ENCODE results near the gene WIPI1. TPM values are rescaled to one million over a fixed set of nuclear protein-coding genes. Genes with fewer than 3 reads are reported as not detected.

The WIPI1 gene
- total RNA-seq, 1 donor from 2014 or later = 252 TPM

DNA sequence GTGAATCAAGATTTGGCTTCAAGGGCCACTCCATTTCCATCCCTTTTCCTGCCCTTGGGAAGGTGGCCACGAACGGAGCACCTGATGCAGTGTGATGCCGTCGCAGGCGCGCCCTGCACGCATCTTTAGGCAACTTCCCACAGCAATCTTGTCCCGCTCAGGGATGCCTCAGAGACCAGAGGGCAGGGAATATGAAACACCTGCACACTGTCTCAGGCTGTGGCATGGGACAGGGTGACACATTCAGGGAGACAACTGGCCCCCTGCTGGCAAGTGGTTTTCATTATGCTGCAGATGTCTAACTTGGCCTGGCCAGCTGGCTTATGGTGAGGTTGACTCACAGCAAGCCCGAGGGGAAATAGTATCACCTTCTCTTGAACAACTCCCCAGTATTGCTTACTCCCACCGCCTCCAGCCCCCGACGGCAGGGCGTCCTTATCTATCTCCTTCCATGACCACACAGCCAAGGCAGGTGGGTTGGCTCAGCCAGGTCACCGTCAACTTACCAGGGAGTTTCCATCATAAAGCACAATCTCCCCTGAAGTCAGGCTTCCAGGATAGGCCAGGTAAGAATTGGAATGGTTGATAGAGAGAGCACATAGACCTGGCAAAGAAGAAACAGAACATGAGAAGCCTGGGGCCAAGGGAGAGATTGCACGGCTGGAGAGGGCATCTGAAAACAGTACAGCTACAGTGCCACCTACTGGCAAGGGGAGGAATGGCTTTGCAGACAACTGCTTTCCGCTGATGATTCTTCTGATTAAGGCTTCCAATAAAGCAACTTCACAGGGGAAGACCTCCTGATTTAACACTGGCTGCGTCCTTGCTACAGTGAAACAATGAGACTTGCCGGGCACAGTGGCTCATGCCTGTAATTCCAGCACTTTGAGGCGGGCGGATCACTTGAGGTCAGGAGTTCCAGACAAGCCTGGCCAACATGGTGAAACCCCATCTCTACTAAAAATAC is 21.1 kb downstream of the WIPI1 start:
- Mint-ChIP-seq H3K27me3 (ENCODE audit: unreplicated experiment) (peaks cover 5% of the 10 kb centered on the region), H3K4me1 (ENCODE audit: low read depth, unreplicated experiment) (peaks cover 19% of the 10 kb centered on the region), H3K36me3 (ENCODE audit: unreplicated experiment) (no peaks in the 10 kb centered on the region), H3K4me3 (ENCODE audit: unreplicated experiment) (peak overlapping the region; percentile 55), H3K27ac (ENCODE audit: unreplicated experiment) (peak overlapping the region; percentile 92), H3K9me3 (ENCODE audit: unreplicated experiment) (peaks cover 4% of the 10 kb centered on the region)
- DNase-seq = peak; percentile 84
- TF ChIP-seq, protein P1, sequence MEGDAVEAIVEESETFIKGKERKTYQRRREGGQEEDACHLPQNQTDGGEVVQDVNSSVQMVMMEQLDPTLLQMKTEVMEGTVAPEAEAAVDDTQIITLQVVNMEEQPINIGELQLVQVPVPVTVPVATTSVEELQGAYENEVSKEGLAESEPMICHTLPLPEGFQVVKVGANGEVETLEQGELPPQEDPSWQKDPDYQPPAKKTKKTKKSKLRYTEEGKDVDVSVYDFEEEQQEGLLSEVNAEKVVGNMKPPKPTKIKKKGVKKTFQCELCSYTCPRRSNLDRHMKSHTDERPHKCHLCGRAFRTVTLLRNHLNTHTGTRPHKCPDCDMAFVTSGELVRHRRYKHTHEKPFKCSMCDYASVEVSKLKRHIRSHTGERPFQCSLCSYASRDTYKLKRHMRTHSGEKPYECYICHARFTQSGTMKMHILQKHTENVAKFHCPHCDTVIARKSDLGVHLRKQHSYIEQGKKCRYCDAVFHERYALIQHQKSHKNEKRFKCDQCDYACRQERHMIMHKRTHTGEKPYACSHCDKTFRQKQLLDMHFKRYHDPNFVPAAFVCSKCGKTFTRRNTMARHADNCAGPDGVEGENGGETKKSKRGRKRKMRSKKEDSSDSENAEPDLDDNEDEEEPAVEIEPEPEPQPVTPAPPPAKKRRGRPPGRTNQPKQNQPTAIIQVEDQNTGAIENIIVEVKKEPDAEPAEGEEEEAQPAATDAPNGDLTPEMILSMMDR (IDR thresholded peaks at IDR 0.05; ENCODE audit: partially characterized antibody, unreplicated experiment) = peak; percentile 89

DNA sequence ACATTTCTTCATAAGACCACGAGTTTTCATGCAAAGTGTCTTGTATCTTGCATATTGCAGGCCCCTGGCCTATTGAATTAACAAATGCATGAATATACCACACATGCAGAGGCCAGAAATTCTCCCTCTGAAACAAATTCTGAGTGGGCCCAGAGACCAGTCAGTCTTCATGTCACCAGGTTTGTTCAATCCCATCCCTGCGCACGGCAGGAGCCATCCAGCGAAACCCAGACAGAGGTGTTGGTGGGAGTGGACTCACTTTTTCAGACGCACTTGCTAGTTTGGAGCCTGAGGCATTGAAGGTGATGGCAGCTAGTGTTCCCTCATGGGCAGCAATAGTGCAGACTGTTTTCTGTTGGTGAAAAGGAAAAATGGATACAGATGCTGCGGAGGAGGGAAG is 21.9 kb downstream of the WIPI1 start:
- Mint-ChIP-seq H3K27ac (ENCODE audit: unreplicated experiment) (no peak overlapping the region), H3K4me3 (ENCODE audit: unreplicated experiment) (no peak overlapping the region), H3K36me3 (ENCODE audit: unreplicated experiment) (no peaks in the 10 kb centered on the region), H3K27me3 (ENCODE audit: unreplicated experiment) (peaks cover 7% of the 10 kb centered on the region), H3K9me3 (ENCODE audit: unreplicated experiment) (peaks cover 4% of the 10 kb centered on the region), H3K4me1 (ENCODE audit: low read depth, unreplicated experiment) (peaks cover 14% of the 10 kb centered on the region)
- TF ChIP-seq, protein P1 (IDR thresholded peaks at IDR 0.05; ENCODE audit: partially characterized antibody, unreplicated experiment) = no peak
- no peak for DNase-seq

GRCh38 chr17:68433911-68434508 is 23.3 kb downstream of the WIPI1 start:
- Mint-ChIP-seq H3K27ac (ENCODE audit: unreplicated experiment) (peak overlapping the region; percentile 22), H3K4me3 (ENCODE audit: unreplicated experiment) (no peak overlapping the region), H3K36me3 (ENCODE audit: unreplicated experiment) (no peaks in the 10 kb centered on the region), H3K4me1 (ENCODE audit: low read depth, unreplicated experiment) (peaks cover 14% of the 10 kb centered on the region), H3K27me3 (ENCODE audit: unreplicated experiment) (peaks cover 7% of the 10 kb centered on the region), H3K9me3 (ENCODE audit: unreplicated experiment) (peaks cover 4% of the 10 kb centered on the region)
- TF ChIP-seq, protein P1 (IDR thresholded peaks at IDR 0.05; ENCODE audit: partially characterized antibody, unreplicated experiment) = no peak
- DNase-seq = no peak

- H3K4me1 Mint-ChIP-seq (ENCODE audit: low read depth, unreplicated experiment) = peaks cover 14% of the 10 kb centered on the region
- peaks cover 4% of the 10 kb centered on the region for H3K9me3 Mint-ChIP-seq (ENCODE audit: unreplicated experiment)
- H3K4me3 Mint-ChIP-seq (ENCODE audit: unreplicated experiment) = no peak overlapping the region
- no peaks in the 10 kb centered on the region for H3K36me3 Mint-ChIP-seq (ENCODE audit: unreplicated experiment)
- TF ChIP-seq, protein P1 (IDR thresholded peaks at IDR 0.05; ENCODE audit: partially characterized antibody, unreplicated experiment) = no peak
- H3K27ac Mint-ChIP-seq (ENCODE audit: unreplicated experiment) = no peak overlapping the region
- no peak for DNase-seq
- peaks cover 7% of the 10 kb centered on the region for H3K27me3 Mint-ChIP-seq (ENCODE audit: unreplicated experiment)
Measured at GRCh38 chr17:68433211-68433610, 24.1 kb downstream of the WIPI1 start.
